GM23338 (cell line): ENCODE results near the gene SUGCT. TPM values are rescaled to one million over a fixed set of nuclear protein-coding genes. Genes with fewer than 3 reads are reported as not detected.

Experiments
- ATAC-seq: fragments of 200-7000 bp; cut with Tn5 transposase; 3 replicates; pipeline ENCODE4 v1.9.1; 2020
- DNase-seq: peaks from one replicate; pipeline ENCODE4 v3.0.0-alpha.2; 2015; ENCODE audit warnings: low spot score
- H2AFZ ChIP-seq: fragments of 200-600 bp; sonication (generic); 2 replicates; pipeline ENCODE4 v1.8.0; 2016; ENCODE audit warnings: antibody characterized with exemption, mild to moderate bottlenecking, moderate library complexity
- H3F3A ChIP-seq: fragments of 200-600 bp; sonication (generic); replicated peaks from 2 replicates; pipeline ENCODE4 v1.8.0; 2017; ENCODE audit warnings: antibody characterized with exemption, mixed run types, low read depth
- H3K27ac ChIP-seq: fragments of 200-600 bp; sonication (generic); 2 replicates; pipeline ENCODE4 v1.6.1; 2016; ENCODE audit warnings: low read depth
- H3K27me3 ChIP-seq: fragments of 200-600 bp; sonication (generic); 2 replicates; pipeline ENCODE4 v1.8.0; 2016; ENCODE audit warnings: mild to moderate bottlenecking, mixed run types, moderate library complexity; ENCODE audit not compliant: insufficient read depth
- H3K36me3 ChIP-seq: fragments of 200-600 bp; sonication (generic); 2 replicates; pipeline ENCODE4 v1.8.0; 2016; ENCODE audit warnings: mild to moderate bottlenecking; ENCODE audit not compliant: insufficient read depth
- H3K4me1 ChIP-seq: fragments of 200-600 bp; sonication (generic); 2 replicates; pipeline ENCODE4 v1.8.0; 2016; ENCODE audit warnings: mild to moderate bottlenecking, moderate library complexity; ENCODE audit not compliant: insufficient read depth
- H3K4me2 ChIP-seq: fragments of 200-600 bp; sonication (generic); 2 replicates; pipeline ENCODE4 v1.7.1; 2017; ENCODE audit warnings: mixed run types
- H3K4me3 ChIP-seq: fragments of 200-600 bp; sonication (generic); 2 replicates; pipeline ENCODE4 v1.6.1; 2016; ENCODE audit warnings: mixed run types
- H3K79me2 ChIP-seq: fragments of 200-600 bp; sonication (generic); replicated peaks from 2 replicates; pipeline ENCODE4 v1.8.0; 2017; ENCODE audit warnings: mild to moderate bottlenecking; ENCODE audit not compliant: insufficient read depth
- H3K9me2 ChIP-seq: fragments of 200-600 bp; sonication (generic); 2 replicates; pipeline ENCODE4 v1.8.0; 2017; ENCODE audit not compliant: insufficient read depth
- H4K20me1 ChIP-seq: fragments of 200-600 bp; sonication (generic); replicated peaks from 2 replicates; pipeline ENCODE4 v1.8.0; 2017; ENCODE audit warnings: mild to moderate bottlenecking; ENCODE audit not compliant: insufficient read depth
- H3K27ac Mint-ChIP-seq: 2 replicates; pipeline ENCODE4 v1.8.0; 2020; ENCODE audit warnings: inconsistent platforms, mild to moderate bottlenecking, moderate library complexity, mixed read lengths
- H3K27me3 Mint-ChIP-seq: 3 replicates; pipeline ENCODE4 v1.8.0; 2022; ENCODE audit warnings: low read depth, mild to moderate bottlenecking, moderate library complexity, mixed read lengths, inconsistent platforms; ENCODE audit not compliant: insufficient read depth, poor library complexity
- H3K36me3 Mint-ChIP-seq: 3 replicates; pipeline ENCODE4 v1.8.0; 2021; ENCODE audit warnings: low read depth, mild to moderate bottlenecking, inconsistent platforms, moderate library complexity, mixed read lengths
- H3K4me1 Mint-ChIP-seq: 3 replicates; pipeline ENCODE4 v1.8.0; 2020; ENCODE audit warnings: mild to moderate bottlenecking, inconsistent platforms, mixed read lengths
- H3K4me3 Mint-ChIP-seq: 3 replicates; pipeline ENCODE4 v1.8.0; 2021; ENCODE audit warnings: moderate library complexity, mild to moderate bottlenecking, inconsistent platforms, mixed read lengths
- H3K9me3 Mint-ChIP-seq: 3 replicates; pipeline ENCODE4 v1.8.0; 2020; ENCODE audit warnings: moderate library complexity, mild to moderate bottlenecking, inconsistent platforms, mixed read lengths
- EZH2 ChIP-seq: fragments of 200-600 bp; sonication (generic); IDR thresholded peaks from one replicate; pipeline ENCODE4 v1.8.0; 2017; ENCODE audit warnings: antibody characterized with exemption, mild to moderate bottlenecking, low read depth; ENCODE audit not compliant: unreplicated experiment
- JUNB ChIP-seq: IDR thresholded peaks from one replicate; pipeline ENCODE4 v1.6.1; 2016; ENCODE audit warnings: antibody characterized with exemption; ENCODE audit not compliant: unreplicated experiment
- STAT1 ChIP-seq: IDR thresholded peaks from one replicate; pipeline ENCODE4 v1.6.1; 2016; ENCODE audit warnings: antibody characterized with exemption; ENCODE audit not compliant: unreplicated experiment
- ZNF114 ChIP-seq: fragments of 250-450 bp; sonication (Bioruptor Pico); IDR thresholded peaks from 2 replicates; pipeline ENCODE4 v1.5.0; 2020; ENCODE audit warnings: mild to moderate bottlenecking, moderate library complexity
- ZNF331 ChIP-seq: fragments of 250-450 bp; sonication (Bioruptor Pico); IDR thresholded peaks from 2 replicates; pipeline ENCODE4 v1.5.0; 2020; ENCODE audit warnings: low read depth, mild to moderate bottlenecking, moderate library complexity
- ZNF462 ChIP-seq: fragments of 250-450 bp; sonication (Bioruptor Pico); IDR thresholded peaks from 2 replicates; pipeline ENCODE4 v1.5.0; 2020; ENCODE audit warnings: mild to moderate bottlenecking, moderate library complexity
- polyA plus RNA-seq: library from polyadenylated mRNA; unstranded; fragments of >200 nt; fragmentation: Nextera tagmentation; extraction: Ambion mirVana; gene quantifications from 2 replicates; pipeline ENCODE4 v1.2.1, GENCODE V29; 2016
- total RNA-seq: library from RNA; depleted of rRNA; stranded (reverse); fragments of >200 nt; shearing (Covaris generic); gene quantifications from 2 replicates; pipeline ENCODE4 v1.2.3, GENCODE V29; 2014
- TF ChIP-seq, protein P1 (sequence below): IDR thresholded peaks from 2 replicates; pipeline ENCODE4 v1.6.1; 2016; ENCODE audit warnings: antibody characterized with exemption

SUGCT gene
- total and polyA plus RNA-seq, 2 experiments from 2014 or later: 4.2 to 5.6 TPM

GRCh38 chr7:40742270-40742669 is 607.5 kb downstream of the SUGCT start (continued):
- no peak for TF ChIP-seq ZNF462

DNA sequence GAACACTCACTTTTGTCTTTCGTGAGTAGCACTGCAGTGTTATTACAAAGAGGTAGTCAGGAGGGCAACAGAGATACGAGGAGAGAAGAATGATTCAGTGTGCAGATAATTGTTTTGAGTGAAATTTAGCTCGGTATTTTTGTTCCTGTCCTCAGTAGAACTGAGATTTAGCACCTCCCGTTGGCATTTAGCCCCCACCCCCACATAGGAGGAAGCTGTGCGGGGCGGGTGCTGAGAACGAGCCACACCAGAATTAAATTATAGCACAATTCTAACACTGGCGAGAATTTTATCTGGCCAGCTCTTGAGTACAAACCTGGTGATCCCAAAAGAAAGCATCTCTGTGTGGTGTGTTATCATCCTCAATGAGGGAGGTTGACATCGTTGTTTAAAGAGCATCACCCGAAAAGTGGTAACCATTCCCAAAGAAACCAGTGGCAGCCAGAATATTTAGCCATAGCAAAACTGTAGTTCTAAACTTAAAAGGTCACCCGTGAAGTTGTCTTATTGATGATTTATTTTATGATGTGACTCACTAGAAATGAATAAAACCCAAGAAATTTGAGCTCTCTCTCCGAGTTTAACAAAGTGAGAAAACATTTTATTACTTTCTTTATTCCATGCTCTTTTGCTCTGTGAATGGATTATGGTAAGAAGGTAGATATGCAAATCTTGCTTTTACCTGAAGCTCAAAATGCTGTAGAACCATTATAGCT is 612.2 kb downstream of the SUGCT start:
- ATAC-seq: no peak
- no peak overlapping the region for H3K27ac Mint-ChIP-seq
- H3K36me3 Mint-ChIP-seq: no peaks in the 10 kb centered on the region
- H3K9me3 Mint-ChIP-seq: no peaks in the 10 kb centered on the region
- no peak overlapping the region for H3K27ac ChIP-seq
- no peaks in the 10 kb centered on the region for H4K20me1 ChIP-seq
- H3K4me1 ChIP-seq: peaks cover 41% of the 10 kb centered on the region
- no peaks in the 10 kb centered on the region for H3K9me2 ChIP-seq
- no peaks in the 10 kb centered on the region for H3F3A ChIP-seq
- peaks cover 47% of the 10 kb centered on the region for H3K4me1 Mint-ChIP-seq
- no peak overlapping the region for H3K4me3 ChIP-seq
- no peak overlapping the region for H3K4me3 Mint-ChIP-seq
- no peaks in the 10 kb centered on the region for H3K79me2 ChIP-seq
- H3K27me3 ChIP-seq: no peaks in the 10 kb centered on the region
- peak overlapping the region; percentile 21; the same call in 1 of the 2 replicates for H2AFZ ChIP-seq
- no peak overlapping the region for H3K4me2 ChIP-seq
- H3K27me3 Mint-ChIP-seq: no peaks in the 10 kb centered on the region
- no peaks in the 10 kb centered on the region for H3K36me3 ChIP-seq
- DNase-seq: no peak
- TF ChIP-seq EZH2: no peak
- TF ChIP-seq ZNF462: no peak
- no peak for TF ChIP-seq STAT1
- TF ChIP-seq, protein P1, sequence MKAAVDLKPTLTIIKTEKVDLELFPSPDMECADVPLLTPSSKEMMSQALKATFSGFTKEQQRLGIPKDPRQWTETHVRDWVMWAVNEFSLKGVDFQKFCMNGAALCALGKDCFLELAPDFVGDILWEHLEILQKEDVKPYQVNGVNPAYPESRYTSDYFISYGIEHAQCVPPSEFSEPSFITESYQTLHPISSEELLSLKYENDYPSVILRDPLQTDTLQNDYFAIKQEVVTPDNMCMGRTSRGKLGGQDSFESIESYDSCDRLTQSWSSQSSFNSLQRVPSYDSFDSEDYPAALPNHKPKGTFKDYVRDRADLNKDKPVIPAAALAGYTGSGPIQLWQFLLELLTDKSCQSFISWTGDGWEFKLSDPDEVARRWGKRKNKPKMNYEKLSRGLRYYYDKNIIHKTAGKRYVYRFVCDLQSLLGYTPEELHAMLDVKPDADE: no peak
- TF ChIP-seq ZNF114: no peak
- TF ChIP-seq JUNB: no peak
- no peak for TF ChIP-seq ZNF331 (CRISPR knock-in tag)
